GM12873 (cell line): ENCODE data around the gene HJV.

Experiments used
- CTCF ChIP-seq: IDR thresholded peaks from 2 replicates; pipeline ENCODE4 v1.5.1; 2012; ENCODE audit warnings: low read depth, mild to moderate bottlenecking, moderate library complexity, low read length, control low read depth; ENCODE audit not compliant: insufficient read depth; ENCODE audit errors: missing control alignments

HJV gene

GRCh38 chr1:145990249-145990855, 31.2 kb downstream of the HJV start:
- TF ChIP-seq CTCF = no peak

GRCh38 chr1:145988773-145989172, 32.8 kb downstream of the HJV start:
- no peak for TF ChIP-seq CTCF

- TF ChIP-seq CTCF = no peak
Observed at GRCh38 chr1:145987926-145988325, 33.6 kb downstream of the HJV start.

GRCh38 chr1:145986551-145986950, 35.0 kb downstream of the HJV start:
- no peak for TF ChIP-seq CTCF

GRCh38 chr1:145985502-145986439, 35.8 kb downstream of the HJV start:
- TF ChIP-seq CTCF = no peak

- no peak for TF ChIP-seq CTCF
Observed at GRCh38 chr1:145985129-145985501, 36.4 kb downstream of the HJV start.

GRCh38 chr1:145983960-145984830, 37.3 kb downstream of the HJV start:
- TF ChIP-seq CTCF = no peak
